SK-N-SH (cell line): Measurements from ENCODE around the gene NHP2. TPM values are rescaled to one million over a fixed set of nuclear protein-coding genes. Genes with fewer than 3 reads are reported as not detected.

Source experiments
- CTCF ChIA-PET: fragments of 300-600, 350-600 bp; formaldehyde crosslinking; extraction: SDS; loops from one replicate; lab custom pipeline; 2021; lab: Yijun Ruan, JAX
- POLR2A ChIA-PET: fragments of 350-600 bp; sonication (Branson Sonifier 250); formaldehyde crosslinking; extraction: SDS; loops from one replicate; lab custom pipeline; 2020; ENCODE audit warnings: antibody characterized with exemption, inconsistent platforms; lab: Yijun Ruan, JAX
- DNase-seq: peaks from one replicate; pipeline ENCODE4 v3.0.0; 2012
- H2AFZ ChIP-seq: fragments of 200-600 bp; sonication (generic); 2 replicates; pipeline ENCODE4 v1.8.1; 2016; ENCODE audit warnings: antibody characterized with exemption, mild to moderate bottlenecking, low read depth
- H3F3A ChIP-seq: fragments of 200-600 bp; sonication (generic); replicated peaks from 2 replicates; pipeline ENCODE3; 2016; ENCODE audit warnings: antibody characterized with exemption, mild to moderate bottlenecking; ENCODE audit not compliant: insufficient read depth
- H3K27ac ChIP-seq, 2 experiments: fragments of 200-500 bp in 1 of 2; fragments of 200-600 bp in 1 of 2; sonication (Bioruptor generic) in 1 of 2; sonication (generic), shearing (Covaris generic) in 1 of 2; 2 replicates each; pipeline versions ENCODE4 v1.5.1 to v1.6.1; 2014 to 2016; ENCODE audit warnings: low read depth in 2 of 2, inconsistent platforms in 1 of 2, low read length in 1 of 2, mild to moderate bottlenecking in 1 of 2, mixed read lengths in 1 of 2
- H3K27me3 ChIP-seq: fragments of 200-600 bp; sonication (generic), shearing (Covaris generic); 2 replicates; pipeline ENCODE4 v1.6.1; 2016; ENCODE audit warnings: mixed run types; ENCODE audit not compliant: insufficient read depth
- H3K36me3 ChIP-seq, 2 experiments: fragments of 200-500 bp in 1 of 2; fragments of 200-600 bp in 1 of 2; sonication (Bioruptor generic) in 1 of 2; sonication (generic) in 1 of 2; replicated peaks in 1 of 2; 2 replicates each; pipeline versions ENCODE3 to v1.5.1; 2014 to 2016; ENCODE audit warnings: low read length in 1 of 2, mild to moderate bottlenecking in 1 of 2; ENCODE audit not compliant: insufficient read depth in 2 of 2, control insufficient read depth in 1 of 2
- H3K4me1 ChIP-seq, 2 experiments: fragments of 200-500 bp in 1 of 2; fragments of 200-600 bp in 1 of 2; sonication (Bioruptor generic) in 1 of 2; sonication (generic), shearing (Covaris generic) in 1 of 2; 2 replicates each; pipeline versions ENCODE4 v1.5.1 to v1.6.1; 2014 to 2016; ENCODE audit warnings: low read depth in 1 of 2, low read length in 1 of 2, mixed run types in 1 of 2; ENCODE audit not compliant: insufficient read depth in 2 of 2, control insufficient read depth in 1 of 2
- H3K4me2 ChIP-seq: fragments of 200-600 bp; sonication (generic), shearing (Covaris generic); 2 replicates; pipeline ENCODE4 v1.6.1; 2017; ENCODE audit warnings: mixed run types
- H3K4me3 ChIP-seq, 2 experiments: fragments of 200-500 bp in 1 of 2; fragments of 200-600 bp in 1 of 2; sonication (Bioruptor generic) in 1 of 2; sonication (generic), shearing (Covaris generic) in 1 of 2; 2 replicates each; pipeline versions ENCODE4 v1.5.1 to v1.8.1; 2014 to 2016; ENCODE audit warnings: low read depth in 2 of 2, inconsistent platforms in 1 of 2, low read length in 1 of 2, mild to moderate bottlenecking in 1 of 2, mixed read lengths in 1 of 2, moderate library complexity in 1 of 2
- H3K79me2 ChIP-seq: fragments of 200-600 bp; sonication (generic); 2 replicates; pipeline ENCODE4 v1.8.1; 2017; ENCODE audit warnings: mild to moderate bottlenecking; ENCODE audit not compliant: insufficient read depth
- H3K9ac ChIP-seq: fragments of 200-600 bp; sonication (generic); 2 replicates; pipeline ENCODE4 v1.6.1; 2017; ENCODE audit warnings: mixed run types
- H3K9me2 ChIP-seq: fragments of 200-600 bp; sonication (generic); 2 replicates; pipeline ENCODE4 v1.6.1; 2017; ENCODE audit warnings: mixed run types
- H3K9me3 ChIP-seq: fragments of 200-600 bp; sonication (generic); 2 replicates; pipeline ENCODE4 v1.6.1; 2017; ENCODE audit warnings: mixed run types, mild to moderate bottlenecking, moderate library complexity
- H4K20me1 ChIP-seq: fragments of 200-600 bp; sonication (generic); 2 replicates; pipeline ENCODE4 v1.6.1; 2017; ENCODE audit warnings: mild to moderate bottlenecking, mixed run types; ENCODE audit not compliant: insufficient read depth
- CHD2 ChIP-seq: fragments of 150-350 bp; IDR thresholded peaks from 2 replicates; pipeline ENCODE4 v1.6.1; 2018; ENCODE audit warnings: low read length; ENCODE audit not compliant: partially characterized antibody
- FOSL2 ChIP-seq: IDR thresholded peaks from 2 replicates; pipeline ENCODE4 v1.4.0; 2012; ENCODE audit warnings: low read depth, mild to moderate bottlenecking, moderate library complexity, borderline replicate concordance
- GATA2 ChIP-seq: sonication (generic); formaldehyde crosslinking; IDR thresholded peaks from 2 replicates; pipeline ENCODE4 v1.5.0; 2020; ENCODE audit warnings: mild to moderate bottlenecking, missing genetic modification reagents
- MEF2A ChIP-seq: IDR thresholded peaks from 2 replicates; pipeline ENCODE4 v1.4.0; 2012; ENCODE audit warnings: low read depth, borderline replicate concordance
- NFIC ChIP-seq: IDR thresholded peaks from 2 replicates; pipeline ENCODE4 v1.4.0; 2012; ENCODE audit warnings: borderline replicate concordance
- NRF1 ChIP-seq: IDR thresholded peaks from 2 replicates; pipeline ENCODE4 v1.6.1; 2012; ENCODE audit warnings: low read depth, mild to moderate bottlenecking, low read length
- RCOR1 ChIP-seq: fragments of 150-350 bp; IDR thresholded peaks from 2 replicates; pipeline ENCODE4 v1.6.1; 2017; ENCODE audit warnings: antibody characterized with exemption, low read length
- RFX5 ChIP-seq: IDR thresholded peaks from 2 replicates; pipeline ENCODE4 v1.6.1; 2012; ENCODE audit warnings: mild to moderate bottlenecking, improper control_type of control experiment, low read length
- RXRA ChIP-seq: IDR thresholded peaks from 2 replicates; pipeline ENCODE4 v1.4.0; 2012; ENCODE audit warnings: low read depth, mild to moderate bottlenecking, borderline replicate concordance
- SIN3A ChIP-seq: IDR thresholded peaks from 2 replicates; pipeline ENCODE4 v1.6.1; 2012; ENCODE audit warnings: low read depth, mild to moderate bottlenecking, low read length, moderate library complexity, borderline replicate concordance
- TAF1 ChIP-seq: IDR thresholded peaks from 2 replicates; pipeline ENCODE4 v1.6.1; 2012; ENCODE audit warnings: low read depth, mild to moderate bottlenecking, low read length, moderate library complexity, borderline replicate concordance
- TCF12 ChIP-seq: IDR thresholded peaks from 2 replicates; pipeline ENCODE4 v1.4.0; 2012
- WGBS: methylation state at CpG from one replicate; pipeline ENCODE4 v1.1.6; 2017; ENCODE audit warnings: low lambda C conversion rate; 5-methylcytosine and 5-hydroxymethylcytosine counted together
- polyA plus RNA-seq, 3 experiments: library from polyadenylated mRNA; depleted of rRNA; stranded (reverse); fragments of >200 nt; gene quantifications; 2 replicates each; pipeline ENCODE4 v1.2.3, GENCODE V29; 2012
- TF ChIP-seq, protein P1 (sequence below): fragments of 150-350 bp; IDR thresholded peaks from 2 replicates; pipeline ENCODE4 v1.6.1; 2016; ENCODE audit warnings: mild to moderate bottlenecking, low read depth, low read length
- TF ChIP-seq, protein P2 (sequence below): IDR thresholded peaks from 2 replicates; pipeline ENCODE4 v1.4.0; 2012; ENCODE audit warnings: low read depth
- TF ChIP-seq, protein P3 (sequence below): IDR thresholded peaks from 2 replicates; pipeline ENCODE4 v1.4.0; 2012; ENCODE audit warnings: low read depth, borderline replicate concordance
- TF ChIP-seq, protein P4 (sequence below): IDR thresholded peaks from 2 replicates; pipeline ENCODE4; 2012
- TF ChIP-seq, protein P5 (sequence below): IDR thresholded peaks from 2 replicates; pipeline ENCODE4 v1.4.0; 2012; ENCODE audit warnings: low read depth, borderline replicate concordance

NHP2 gene
- polyA plus RNA-seq, 1 of the 3 experiments (the other 2 are of a cell fraction): 455 TPM

DNA sequence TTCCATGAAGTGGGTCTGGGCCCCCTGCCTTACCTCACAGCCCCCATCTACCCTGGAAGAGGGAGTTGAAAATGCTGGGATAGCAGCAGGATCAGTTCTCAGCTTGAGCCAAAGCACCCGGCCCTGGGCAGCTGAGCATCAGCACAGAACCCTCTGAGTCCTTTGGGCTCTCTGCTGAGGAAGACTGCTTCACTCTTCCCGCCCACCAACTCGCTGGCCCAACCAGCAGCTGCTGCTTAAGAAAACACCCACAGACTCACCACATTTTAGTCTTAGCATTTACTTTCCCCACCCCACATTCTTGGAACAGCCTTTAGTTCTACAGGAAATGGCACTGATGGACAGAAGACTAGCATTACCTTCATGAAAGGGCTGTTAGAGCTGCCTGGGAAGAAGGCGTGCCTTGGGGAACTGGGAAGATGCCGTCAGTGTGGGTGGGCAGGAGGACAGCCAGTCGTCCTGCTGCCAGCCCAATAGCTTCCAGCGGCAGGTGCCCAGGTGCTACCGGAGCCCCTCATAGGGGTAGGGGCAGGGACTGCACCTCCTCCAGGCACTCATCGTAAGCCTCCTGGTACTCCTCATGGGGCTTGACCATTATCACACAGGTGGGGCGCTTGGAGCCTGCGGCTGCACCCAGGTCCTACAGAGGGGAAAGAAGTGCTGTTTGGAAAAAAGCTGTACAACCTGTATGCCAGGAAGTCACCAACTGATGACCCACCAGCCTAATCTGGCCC lies 4.3 kb downstream of the NHP2 start:
- TF ChIP-seq, protein P1, sequence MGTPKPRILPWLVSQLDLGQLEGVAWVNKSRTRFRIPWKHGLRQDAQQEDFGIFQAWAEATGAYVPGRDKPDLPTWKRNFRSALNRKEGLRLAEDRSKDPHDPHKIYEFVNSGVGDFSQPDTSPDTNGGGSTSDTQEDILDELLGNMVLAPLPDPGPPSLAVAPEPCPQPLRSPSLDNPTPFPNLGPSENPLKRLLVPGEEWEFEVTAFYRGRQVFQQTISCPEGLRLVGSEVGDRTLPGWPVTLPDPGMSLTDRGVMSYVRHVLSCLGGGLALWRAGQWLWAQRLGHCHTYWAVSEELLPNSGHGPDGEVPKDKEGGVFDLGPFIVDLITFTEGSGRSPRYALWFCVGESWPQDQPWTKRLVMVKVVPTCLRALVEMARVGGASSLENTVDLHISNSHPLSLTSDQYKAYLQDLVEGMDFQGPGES: no peak
- TF ChIP-seq TCF12: no peak
- TF ChIP-seq MEF2A: no peak
- no peak for TF ChIP-seq GATA2 (CRISPR knock-in tag)
- no peak for TF ChIP-seq NFIC
- no peak for TF ChIP-seq RCOR1
- TF ChIP-seq FOSL2: no peak
- TF ChIP-seq, protein P2, sequence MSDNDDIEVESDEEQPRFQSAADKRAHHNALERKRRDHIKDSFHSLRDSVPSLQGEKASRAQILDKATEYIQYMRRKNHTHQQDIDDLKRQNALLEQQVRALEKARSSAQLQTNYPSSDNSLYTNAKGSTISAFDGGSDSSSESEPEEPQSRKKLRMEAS: no peak
- TF ChIP-seq, protein P3, sequence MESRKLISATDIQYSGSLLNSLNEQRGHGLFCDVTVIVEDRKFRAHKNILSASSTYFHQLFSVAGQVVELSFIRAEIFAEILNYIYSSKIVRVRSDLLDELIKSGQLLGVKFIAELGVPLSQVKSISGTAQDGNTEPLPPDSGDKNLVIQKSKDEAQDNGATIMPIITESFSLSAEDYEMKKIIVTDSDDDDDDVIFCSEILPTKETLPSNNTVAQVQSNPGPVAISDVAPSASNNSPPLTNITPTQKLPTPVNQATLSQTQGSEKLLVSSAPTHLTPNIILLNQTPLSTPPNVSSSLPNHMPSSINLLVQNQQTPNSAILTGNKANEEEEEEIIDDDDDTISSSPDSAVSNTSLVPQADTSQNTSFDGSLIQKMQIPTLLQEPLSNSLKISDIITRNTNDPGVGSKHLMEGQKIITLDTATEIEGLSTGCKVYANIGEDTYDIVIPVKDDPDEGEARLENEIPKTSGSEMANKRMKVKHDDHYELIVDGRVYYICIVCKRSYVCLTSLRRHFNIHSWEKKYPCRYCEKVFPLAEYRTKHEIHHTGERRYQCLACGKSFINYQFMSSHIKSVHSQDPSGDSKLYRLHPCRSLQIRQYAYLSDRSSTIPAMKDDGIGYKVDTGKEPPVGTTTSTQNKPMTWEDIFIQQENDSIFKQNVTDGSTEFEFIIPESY: no peak
- TF ChIP-seq, protein P4, sequence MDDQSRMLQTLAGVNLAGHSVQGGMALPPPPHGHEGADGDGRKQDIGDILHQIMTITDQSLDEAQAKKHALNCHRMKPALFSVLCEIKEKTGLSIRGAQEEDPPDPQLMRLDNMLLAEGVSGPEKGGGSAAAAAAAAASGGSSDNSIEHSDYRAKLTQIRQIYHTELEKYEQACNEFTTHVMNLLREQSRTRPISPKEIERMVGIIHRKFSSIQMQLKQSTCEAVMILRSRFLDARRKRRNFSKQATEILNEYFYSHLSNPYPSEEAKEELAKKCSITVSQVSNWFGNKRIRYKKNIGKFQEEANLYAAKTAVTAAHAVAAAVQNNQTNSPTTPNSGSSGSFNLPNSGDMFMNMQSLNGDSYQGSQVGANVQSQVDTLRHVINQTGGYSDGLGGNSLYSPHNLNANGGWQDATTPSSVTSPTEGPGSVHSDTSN: no peak
- TF ChIP-seq RFX5: no peak
- TF ChIP-seq, protein P5, sequence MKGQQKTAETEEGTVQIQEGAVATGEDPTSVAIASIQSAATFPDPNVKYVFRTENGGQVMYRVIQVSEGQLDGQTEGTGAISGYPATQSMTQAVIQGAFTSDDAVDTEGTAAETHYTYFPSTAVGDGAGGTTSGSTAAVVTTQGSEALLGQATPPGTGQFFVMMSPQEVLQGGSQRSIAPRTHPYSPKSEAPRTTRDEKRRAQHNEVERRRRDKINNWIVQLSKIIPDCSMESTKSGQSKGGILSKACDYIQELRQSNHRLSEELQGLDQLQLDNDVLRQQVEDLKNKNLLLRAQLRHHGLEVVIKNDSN: no peak
- no peak for TF ChIP-seq SIN3A
- no peak for TF ChIP-seq TAF1
- TF ChIP-seq NRF1: no peak
- TF ChIP-seq RXRA: no peak
- no peak for TF ChIP-seq CHD2
- CTCF ChIA-PET: interaction anchor here (0.7 to 18.9 kb wide), 4 partner anchors 10 to 84 kb away, joined by 3 to 319 read pairs (median 3); no protein-coding TSS in a partner anchor
- Histone ChIP-seq H3K9me2 (no peaks in the 10 kb centered on the region), H3K9me3 (no peaks in the 10 kb centered on the region), H3K4me1 (peaks cover 0 to 18% of the 10 kb centered on the region in 2 experiments; a peak in 3 of 4 replicates), H3K9ac (no peak overlapping the region), H3K36me3 (peaks cover 29 to 67% of the 10 kb centered on the region in 2 experiments), H3K79me2 (peaks cover 21% of the 10 kb centered on the region), H2AFZ (no peak overlapping the region), H3K4me2 (no peak overlapping the region), H4K20me1 (peaks cover 7% of the 10 kb centered on the region), H3F3A (peaks cover 10% of the 10 kb centered on the region), H3K27me3 (no peaks in the 10 kb centered on the region), H3K4me3 (no peak overlapping the region), H3K27ac (0 out of 4 replicates have a peak overlapping the region, but pooled peaks of 1 of the 2 experiments have one; percentile 8)
- DNase-seq: no peak
- POLR2A ChIA-PET: interaction anchor here (0.8 to 1.1 kb wide), 5 partner anchors 8 to 74 kb away, joined by 3 to 5 read pairs (median 4); no protein-coding TSS in a partner anchor
- 93% methylated on average over 6 of the region's 11 CpGs for WGBS
